Thoracic aorta (tissue), 2 donors: Measurements from ENCODE around the gene UPK1A. TPM values are rescaled to one million over a fixed set of nuclear protein-coding genes. Genes with fewer than 3 reads are reported as not detected.
"Not testable (repeated sequence)": the region's sequence is repeated elsewhere in the genome, so short reads cannot be mapped to it uniquely, and the experiment has no call there.

ENCODE experiments used
- ATAC-seq: fragments of 150-250 bp; one replicate; pipeline ENCODE4 v1.8.0; 2017; ENCODE audit warnings: low read depth; ENCODE audit not compliant: insufficient number of reproducible peaks, low FRiP score
- DNase-seq: peaks from one replicate; pipeline ENCODE4 v3.0.0-alpha.2; 2020; ENCODE audit warnings: low spot score
- H3K27ac ChIP-seq, 2 donors: fragments of 200-600 bp; sonication (generic); 1 replicate in 1 of 2; 2 replicates in 1 of 2; pipeline ENCODE4 v1.5.1; 2016; ENCODE audit warnings: mild to moderate bottlenecking in 2 of 2, moderate library complexity in 2 of 2
- H3K27me3 ChIP-seq: fragments of 200-600 bp; sonication (generic); replicated peaks from 2 replicates; pipeline ENCODE4 v1.6.0; 2016; ENCODE audit warnings: mild to moderate bottlenecking; ENCODE audit not compliant: insufficient read depth
- H3K36me3 ChIP-seq: fragments of 200-600 bp; sonication (generic); one replicate; pipeline ENCODE4 v1.5.1; 2016
- H3K4me1 ChIP-seq, 2 donors: fragments of 200-600 bp; sonication (generic); 1 replicate in 1 of 2; 2 replicates in 1 of 2; pipeline versions ENCODE4 v1.5.1 to v1.6.0; 2016; ENCODE audit warnings: low read depth in 2 of 2, mild to moderate bottlenecking in 1 of 2; ENCODE audit not compliant: control insufficient read depth in 1 of 2
- H3K4me3 ChIP-seq: fragments of 200-600 bp; sonication (generic); 2 replicates; pipeline ENCODE4 v1.5.1; 2016; ENCODE audit warnings: mild to moderate bottlenecking
- H3K9me3 ChIP-seq: fragments of 200-600 bp; sonication (generic); 2 replicates; pipeline ENCODE4 v1.5.1; 2016
- CTCF ChIP-seq: fragments of 200-600 bp; sonication (generic); IDR thresholded peaks from one replicate; pipeline ENCODE4 v1.5.1; 2019; ENCODE audit warnings: antibody characterized with exemption
- total RNA-seq, 2 donors: library from RNA; depleted of rRNA; stranded (reverse); fragments of >200 nt; gene quantifications; one replicate each; pipeline versions ENCODE4 v1.1.0 to v1.2.3, GENCODE V29; 2016

Gene UPK1A
- total RNA-seq, 2 donors from 2014 or later, result not detected

GRCh38 chr19:35670686-35671085, 4.4 kb downstream of the UPK1A start:
- Histone ChIP-seq H3K4me1 (peaks cover 0 to 4% of the 10 kb centered on the region in 2 donors), H3K27me3 (peaks cover 3% of the 10 kb centered on the region), H3K9me3 (no peaks in the 10 kb centered on the region), H3K27ac (no peak overlapping the region), H3K4me3 (no peak overlapping the region), H3K36me3 (peaks cover under 1% of the 10 kb centered on the region)
- TF ChIP-seq CTCF, result no peak
- ATAC-seq (no peak), DNase-seq (no peak)

GRCh38 chr19:35671818-35672217, 5.5 kb downstream of the UPK1A start:
- ATAC-seq, result no peak
- no peak overlapping the region for H3K27ac ChIP-seq
- peaks cover 0 to 4% of the 10 kb centered on the region in 2 donors for H3K4me1 ChIP-seq
- peaks cover 3% of the 10 kb centered on the region for H3K27me3 ChIP-seq
- no peak overlapping the region for H3K4me3 ChIP-seq
- DNase-seq, result no peak
- no peaks in the 10 kb centered on the region for H3K9me3 ChIP-seq
- H3K36me3 ChIP-seq, result no peaks in the 10 kb centered on the region
- TF ChIP-seq CTCF, result no peak

- no peak for ATAC-seq
- Histone ChIP-seq H3K4me3 (peak overlapping the region; percentile 51), H3K4me1 (peaks cover 0 to 4% of the 10 kb centered on the region in 2 donors), H3K27me3 (peaks cover 3% of the 10 kb centered on the region), H3K27ac (no peak overlapping the region), H3K36me3 (no peaks in the 10 kb centered on the region), H3K9me3 (no peaks in the 10 kb centered on the region)
- TF ChIP-seq CTCF, result no peak
- no peak for DNase-seq
Observed at GRCh38 chr19:35673121-35673804, 6.9 kb downstream of the UPK1A start.

GRCh38 chr19:35675589-35676140, 9.3 kb downstream of the UPK1A start:
- Histone ChIP-seq H3K36me3 (no peaks in the 10 kb centered on the region), H3K27me3 (peaks cover 3% of the 10 kb centered on the region), H3K9me3 (no peaks in the 10 kb centered on the region), H3K4me1 (peaks cover 0 to 4% of the 10 kb centered on the region in 2 donors), H3K27ac (no peak overlapping the region), H3K4me3 (no peak overlapping the region)
- no peak for TF ChIP-seq CTCF
- no peak for ATAC-seq
- DNase-seq, result no peak

GRCh38 chr19:35689836-35690235, 23.5 kb downstream of the UPK1A start:
- H3K27ac ChIP-seq, result no peak overlapping the region
- no peak for TF ChIP-seq CTCF
- no peak for ATAC-seq

GRCh38 chr19:35691106-35691505, 24.8 kb downstream of the UPK1A start:
- DNase-seq, result not testable (repeated sequence)

More at GRCh38 chr19:35689836-35690235, 23.5 kb downstream of the UPK1A start:
- H3K36me3 ChIP-seq, result no peaks in the 10 kb centered on the region
- no peaks in the 10 kb centered on the region for H3K27me3 ChIP-seq
- no peak overlapping the region for H3K4me3 ChIP-seq
- H3K9me3 ChIP-seq, result no peaks in the 10 kb centered on the region
- DNase-seq, result no peak
- no peaks in the 10 kb centered on the region for H3K4me1 ChIP-seq

More at GRCh38 chr19:35691106-35691505, 24.8 kb downstream of the UPK1A start:
- H3K27me3 ChIP-seq, H3K4me1 ChIP-seq, H3K9me3 ChIP-seq, H3K4me3 ChIP-seq, H3K36me3 ChIP-seq, H3K27ac ChIP-seq, ATAC-seq: not testable (repeated sequence)
